ENCODE data around the gene JMJD6.
"Not testable (repeated sequence)": the region's sequence is repeated elsewhere in the genome, so short reads cannot be mapped to it uniquely, and the experiment has no call there.

- not testable (repeated sequence) for TF ChIP-seq CTCF (conservative IDR thresholded peaks at IDR 0.05 in 1 of 2, IDR thresholded peaks at IDR 0.05 in 1 of 2; ENCODE audit: extremely low read depth in 1 of 2, insufficient read depth in 1 of 2, low read depth in 1 of 2, low read length in 2 of 2); EZH2 (IDR thresholded peaks at IDR 0.05; ENCODE audit: borderline replicate concordance, low read length)
These were observed 16.2 kb downstream of the JMJD6 start for GRCh38 chr17:76709951-76710862.
